ENCODE data around the gene ROBO4. TPM values are rescaled to one million over a fixed set of nuclear protein-coding genes. Genes with fewer than 3 reads are reported as not detected.

ROBO4 gene
- total RNA-seq, 2 experiments from 2014 or later, result not detected

DNA sequence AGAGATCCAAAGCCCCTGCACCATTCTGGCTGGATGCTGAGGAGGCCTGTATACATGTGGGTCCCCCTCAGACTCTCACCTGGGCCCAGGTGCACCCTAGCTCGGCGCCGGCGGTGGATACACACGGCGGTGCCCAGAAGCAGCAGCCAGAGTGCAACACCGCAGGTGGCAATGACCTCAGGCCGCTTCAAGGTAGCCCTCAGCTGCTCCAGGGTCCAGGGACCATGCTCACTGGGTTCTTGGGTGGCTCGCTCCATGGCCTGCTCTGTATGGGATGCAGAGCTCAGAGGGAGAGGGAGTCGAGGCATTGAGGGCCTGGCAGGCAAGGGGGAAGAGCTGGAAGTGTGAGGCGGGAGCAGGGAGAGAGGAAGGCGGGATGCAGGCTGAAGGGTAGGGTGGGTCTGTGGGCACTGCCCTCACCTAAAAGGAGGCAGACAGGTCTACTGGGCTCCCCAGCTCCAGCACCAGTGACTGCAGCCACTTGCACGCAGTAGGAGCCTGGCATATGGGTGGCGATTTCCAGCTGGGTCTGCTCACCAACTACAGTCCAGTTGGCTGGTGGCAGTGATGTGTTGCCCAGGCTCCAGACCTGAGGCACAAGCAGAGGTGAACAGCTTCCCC lies 3.8 kb downstream of the ROBO4 start:
- no peaks in the 10 kb centered on the region for H3K79me2 ChIP-seq (ENCODE audit: insufficient read depth, low read depth, low read length)
- CTCF ChIA-PET (ENCODE audit: unreplicated experiment), result no interaction called here
- POLR2A ChIA-PET, result no interaction called here

DNA sequence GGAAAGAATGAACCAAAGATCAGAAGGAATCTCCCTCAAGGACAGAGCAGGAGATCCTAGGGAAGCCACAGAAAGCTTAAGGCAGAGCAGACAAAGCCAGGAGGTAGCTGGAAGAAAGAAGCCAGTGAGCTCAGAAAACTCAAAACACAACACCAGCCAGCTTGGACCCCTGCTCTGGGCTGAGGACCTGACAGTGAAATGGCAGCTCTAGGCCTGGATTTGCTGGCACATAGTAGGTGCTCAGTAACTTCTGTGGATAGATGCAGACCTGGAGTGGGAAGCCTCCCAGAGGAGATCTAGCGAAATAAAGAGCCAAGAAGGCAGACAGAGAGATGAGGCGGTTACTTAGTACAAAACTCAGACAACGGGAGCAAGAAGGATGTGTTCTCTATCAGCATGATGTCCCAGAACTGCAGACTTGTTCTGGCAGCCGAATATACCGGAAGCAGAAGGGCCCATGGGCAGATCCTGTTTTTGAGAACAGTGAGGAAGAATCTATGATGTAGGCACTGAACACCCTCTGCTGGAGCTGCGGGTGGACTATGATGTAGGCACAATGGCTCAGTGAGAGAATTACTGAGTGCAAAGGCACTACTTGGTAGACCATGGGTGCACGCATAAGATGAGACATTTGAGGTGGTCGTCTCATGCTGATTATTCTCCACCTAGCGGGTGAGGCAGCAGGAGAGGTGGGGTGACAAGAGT lies 4.8 kb downstream of the ROBO4 start:
- BruUV-seq (replicated peaks), result no TSS peak
- Histone ChIP-seq H3K79me2 (ENCODE audit: insufficient read depth, low read depth, low read length) (no peaks in the 10 kb centered on the region), H3K4me1 (ENCODE audit: insufficient read depth, low read length, poor library complexity, severe bottlenecking) (no peaks in the 10 kb centered on the region), H3K9me2 (ENCODE audit: insufficient read depth, low read length) (no peaks in the 10 kb centered on the region), H4K20me1 (ENCODE audit: insufficient read depth, low read length) (no peaks in the 10 kb centered on the region), H3K4me3 (ENCODE audit: low read depth, low read length, poor library complexity, severe bottlenecking) (no peak overlapping the region), H3K27ac (ENCODE audit: low read depth, low read length, poor library complexity, severe bottlenecking) (no peak overlapping the region), H3K9me3 (ENCODE audit: low read length) (no peaks in the 10 kb centered on the region), H2AFZ (ENCODE audit: low read length) (no peak overlapping the region), H3K4me2 (ENCODE audit: low read length) (no peak overlapping the region), H3K36me3 (ENCODE audit: insufficient read depth, low read length) (no peaks in the 10 kb centered on the region)
- intact Hi-C loops (cut with micrococcal nuclease; ENCODE audit: unreplicated experiment), result no loop called here
- no peak for DNase-seq (ENCODE audit: low spot score)
- POLR2A ChIA-PET, result interaction anchor here (0.6 to 1.2 kb wide), 2 partner anchors 225 to 280 kb away, joined by 3 read pairs; no protein-coding TSS in a partner anchor
- CTCF ChIA-PET (ENCODE audit: unreplicated experiment), result no interaction called here
- TF ChIP-seq, protein P1, sequence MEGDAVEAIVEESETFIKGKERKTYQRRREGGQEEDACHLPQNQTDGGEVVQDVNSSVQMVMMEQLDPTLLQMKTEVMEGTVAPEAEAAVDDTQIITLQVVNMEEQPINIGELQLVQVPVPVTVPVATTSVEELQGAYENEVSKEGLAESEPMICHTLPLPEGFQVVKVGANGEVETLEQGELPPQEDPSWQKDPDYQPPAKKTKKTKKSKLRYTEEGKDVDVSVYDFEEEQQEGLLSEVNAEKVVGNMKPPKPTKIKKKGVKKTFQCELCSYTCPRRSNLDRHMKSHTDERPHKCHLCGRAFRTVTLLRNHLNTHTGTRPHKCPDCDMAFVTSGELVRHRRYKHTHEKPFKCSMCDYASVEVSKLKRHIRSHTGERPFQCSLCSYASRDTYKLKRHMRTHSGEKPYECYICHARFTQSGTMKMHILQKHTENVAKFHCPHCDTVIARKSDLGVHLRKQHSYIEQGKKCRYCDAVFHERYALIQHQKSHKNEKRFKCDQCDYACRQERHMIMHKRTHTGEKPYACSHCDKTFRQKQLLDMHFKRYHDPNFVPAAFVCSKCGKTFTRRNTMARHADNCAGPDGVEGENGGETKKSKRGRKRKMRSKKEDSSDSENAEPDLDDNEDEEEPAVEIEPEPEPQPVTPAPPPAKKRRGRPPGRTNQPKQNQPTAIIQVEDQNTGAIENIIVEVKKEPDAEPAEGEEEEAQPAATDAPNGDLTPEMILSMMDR (conservative IDR thresholded peaks at IDR 0.05; ENCODE audit: low read length), result no peak
- no peak for TF ChIP-seq EZH2phosphoT487 (IDR thresholded peaks at IDR 0.05; ENCODE audit: borderline replicate concordance, low read depth, low read length)

More for the DNA sequence above, 3.8 kb downstream of the ROBO4 start:
- intact Hi-C loops (cut with micrococcal nuclease; ENCODE audit: unreplicated experiment), result no loop called here
- no peaks in the 10 kb centered on the region for H4K20me1 ChIP-seq (ENCODE audit: insufficient read depth, low read length)
- H3K36me3 ChIP-seq (ENCODE audit: insufficient read depth, low read length), result no peaks in the 10 kb centered on the region
- H3K9me3 ChIP-seq (ENCODE audit: low read length), result no peaks in the 10 kb centered on the region
- no peaks in the 10 kb centered on the region for H3K4me1 ChIP-seq (ENCODE audit: insufficient read depth, low read length, poor library complexity, severe bottlenecking)
- no peaks in the 10 kb centered on the region for H3K9me2 ChIP-seq (ENCODE audit: insufficient read depth, low read length)
- no peak for DNase-seq (ENCODE audit: low spot score)
- no peak overlapping the region for H3K27ac ChIP-seq (ENCODE audit: low read depth, low read length, poor library complexity, severe bottlenecking)
- no TSS peak for BruUV-seq (replicated peaks)
- TF ChIP-seq, protein P1 (conservative IDR thresholded peaks at IDR 0.05; ENCODE audit: low read length), result no peak
- no peak for TF ChIP-seq EZH2phosphoT487 (IDR thresholded peaks at IDR 0.05; ENCODE audit: borderline replicate concordance, low read depth, low read length)
- H3K4me2 ChIP-seq (ENCODE audit: low read length), result no peak overlapping the region
- H2AFZ ChIP-seq (ENCODE audit: low read length), result no peak overlapping the region
- no peak overlapping the region for H3K4me3 ChIP-seq (ENCODE audit: low read depth, low read length, poor library complexity, severe bottlenecking)

DNA sequence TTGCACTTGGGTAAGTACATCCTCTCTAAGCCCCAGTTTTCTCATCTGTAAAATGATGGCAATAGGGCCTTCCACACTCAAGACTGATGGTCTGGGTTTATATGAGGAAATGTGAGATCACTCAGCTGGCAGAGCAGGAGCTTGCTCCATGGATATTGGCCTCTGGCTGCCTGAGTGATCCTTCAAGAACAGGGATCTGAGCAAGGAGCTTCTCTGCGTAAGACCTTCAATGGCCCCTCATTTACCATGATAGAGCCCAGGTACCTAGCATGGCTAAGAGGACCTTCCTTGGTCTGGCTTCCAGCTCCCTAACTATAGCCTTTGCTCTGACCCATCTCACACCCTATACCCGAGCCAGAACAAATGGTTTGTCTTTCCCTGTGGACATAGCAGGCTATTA lies 5.5 kb downstream of the ROBO4 start:
- CTCF ChIA-PET (ENCODE audit: unreplicated experiment), result no interaction called here
- no peak overlapping the region for H3K4me3 ChIP-seq (ENCODE audit: low read depth, low read length, poor library complexity, severe bottlenecking)
- H3K36me3 ChIP-seq (ENCODE audit: insufficient read depth, low read length), result no peaks in the 10 kb centered on the region
- H4K20me1 ChIP-seq (ENCODE audit: insufficient read depth, low read length), result no peaks in the 10 kb centered on the region
- H2AFZ ChIP-seq (ENCODE audit: low read length), result no peak overlapping the region
- no peaks in the 10 kb centered on the region for H3K4me1 ChIP-seq (ENCODE audit: insufficient read depth, low read length, poor library complexity, severe bottlenecking)
- intact Hi-C loops (cut with micrococcal nuclease; ENCODE audit: unreplicated experiment), result no loop called here
- no peaks in the 10 kb centered on the region for H3K9me3 ChIP-seq (ENCODE audit: low read length)
- no peaks in the 10 kb centered on the region for H3K79me2 ChIP-seq (ENCODE audit: insufficient read depth, low read depth, low read length)
- H3K9me2 ChIP-seq (ENCODE audit: insufficient read depth, low read length), result no peaks in the 10 kb centered on the region
- DNase-seq (ENCODE audit: low spot score), result no peak
- H3K4me2 ChIP-seq (ENCODE audit: low read length), result no peak overlapping the region
- TF ChIP-seq, protein P1 (conservative IDR thresholded peaks at IDR 0.05; ENCODE audit: low read length), result no peak
- no peak for TF ChIP-seq EZH2phosphoT487 (IDR thresholded peaks at IDR 0.05; ENCODE audit: borderline replicate concordance, low read depth, low read length)
- H3K27ac ChIP-seq (ENCODE audit: low read depth, low read length, poor library complexity, severe bottlenecking), result no peak overlapping the region
- no TSS peak for BruUV-seq (replicated peaks)
- POLR2A ChIA-PET, result interaction anchor here (0.6 to 1.2 kb wide), 2 partner anchors 199 to 279 kb away, joined by 3 read pairs; no protein-coding TSS in a partner anchor

Data from OCI-LY7 (cell line).